Measurements from ENCODE around the gene KCNN1. TPM values are rescaled to one million over a fixed set of nuclear protein-coding genes. Genes with fewer than 3 reads are reported as not detected.
A peak's percentile ranks its signal among the peaks of the same experiment; 100 is the strongest.

The KCNN1 gene
- total RNA-seq, 4 donors from 2014 or later = 1.9 TPM; not detected in 3

- no peaks in the 10 kb centered on the region for H3K9me3 ChIP-seq
- no peak for DNase-seq
- H3K4me1 ChIP-seq = no peaks in the 10 kb centered on the region
- no peaks in the 10 kb centered on the region for H3K36me3 ChIP-seq
- H3K27ac ChIP-seq = no peak overlapping the region
- intact Hi-C loops (cut with DNase I; ENCODE audit: low total_unique reads) = no loop called here
- H3K27me3 ChIP-seq = no peaks in the 10 kb centered on the region
- H3K4me3 ChIP-seq = no peak overlapping the region
- TF ChIP-seq CTCF (IDR thresholded peaks at IDR 0.05) = no peak
- no peak for TF ChIP-seq POLR2A (IDR thresholded peaks at IDR 0.05)
These were observed 21.3 kb downstream of the KCNN1 start for GRCh38 chr19:17988161-17988560.

GRCh38 chr19:17989425-17990094 is 22.7 kb downstream of the KCNN1 start:
- no peak for TF ChIP-seq CTCF (IDR thresholded peaks at IDR 0.05)
- no peak for TF ChIP-seq POLR2A (IDR thresholded peaks at IDR 0.05)
- Histone ChIP-seq H3K36me3 (no peaks in the 10 kb centered on the region), H3K9me3 (no peaks in the 10 kb centered on the region), H3K4me1 (no peaks in the 10 kb centered on the region), H3K27me3 (no peaks in the 10 kb centered on the region), H3K27ac (no peak overlapping the region), H3K4me3 (no peak overlapping the region)
- intact Hi-C loops (cut with DNase I; ENCODE audit: low total_unique reads) = loop anchor here (10.0 kb wide), 1 partner anchor 125 kb away; no protein-coding TSS in a partner anchor
- DNase-seq = no peak

- Histone ChIP-seq H3K27ac (no peak overlapping the region), H3K27me3 (no peaks in the 10 kb centered on the region), H3K9me3 (no peaks in the 10 kb centered on the region), H3K4me3 (no peak overlapping the region), H3K36me3 (no peaks in the 10 kb centered on the region), H3K4me1 (no peaks in the 10 kb centered on the region)
- TF ChIP-seq POLR2A (IDR thresholded peaks at IDR 0.05) (no peak), CTCF (IDR thresholded peaks at IDR 0.05) (no peak)
- no peak for DNase-seq
- intact Hi-C loops (cut with DNase I; ENCODE audit: low total_unique reads) = loop anchor here (10.0 kb wide), 1 partner anchor 128 kb away; no protein-coding TSS in a partner anchor
These were observed 26.3 kb downstream of the KCNN1 start for GRCh38 chr19:17993076-17993813.

GRCh38 chr19:17996826-17997316 is 30.0 kb downstream of the KCNN1 start:
- Histone ChIP-seq H3K27ac (no peak overlapping the region), H3K36me3 (no peaks in the 10 kb centered on the region), H3K9me3 (no peaks in the 10 kb centered on the region), H3K4me1 (no peaks in the 10 kb centered on the region), H3K27me3 (no peaks in the 10 kb centered on the region), H3K4me3 (no peak overlapping the region)
- intact Hi-C loops (cut with DNase I; ENCODE audit: low total_unique reads) = loop anchor here (5.0 to 10.0 kb wide), 2 partner anchors 50 to 132 kb away; no protein-coding TSS in a partner anchor
- TF ChIP-seq POLR2A (IDR thresholded peaks at IDR 0.05) = no peak
- peak; percentile 94 to 99 (median 98) for TF ChIP-seq CTCF (IDR thresholded peaks at IDR 0.05)
- peak; percentile 83 to 88 for DNase-seq

Measured in uterus (tissue), 4 donors.